ENCODE measurements around the gene C2orf15. TPM values are rescaled to one million over a fixed set of nuclear protein-coding genes. Genes with fewer than 3 reads are reported as not detected.
A peak's percentile ranks its signal among the peaks of the same experiment; 100 is the strongest.

Gene C2orf15
- total RNA-seq, 4 donors from 2014 or later, result 0.40 to 3.3 TPM; not detected in 2

DNA sequence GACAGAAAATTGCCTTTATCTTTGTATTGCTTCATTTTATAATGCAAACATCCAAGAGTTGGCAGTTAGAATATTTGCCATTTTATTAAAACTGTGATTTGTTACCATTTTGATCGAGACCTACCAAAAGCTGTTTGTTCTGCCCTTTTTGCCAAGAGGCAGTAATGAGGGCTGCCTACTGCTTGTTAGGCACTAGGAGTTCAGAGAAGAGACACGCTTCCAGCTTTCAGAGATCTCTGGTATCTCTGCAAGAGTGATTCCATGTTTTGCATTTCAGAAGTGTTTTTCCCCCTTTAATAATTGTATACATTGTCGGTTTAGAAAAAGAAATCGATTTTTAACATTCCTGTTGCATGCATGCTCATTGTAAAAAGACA is 40.1 kb downstream of the C2orf15 start:
- H3K4me3 ChIP-seq, result peak overlapping the region; percentile 87 to 92
- H3K4me1 ChIP-seq, result peaks cover 0 to 53% (median 25%) of the 10 kb centered on the region in 3 donors
- no peaks in the 10 kb centered on the region for H3K27me3 ChIP-seq
- H3K9me3 ChIP-seq, result no peaks in the 10 kb centered on the region
- TF ChIP-seq POLR2A (IDR thresholded peaks at IDR 0.05) (no peak), CTCF (IDR thresholded peaks at IDR 0.05) (no peak), POLR2AphosphoS5 (IDR thresholded peaks at IDR 0.05) (no peak), EP300 (IDR thresholded peaks at IDR 0.05) (no peak)
- H3K27ac ChIP-seq, result peak overlapping the region in 3 of 4 donors; percentile 62 to 81 (median 78)
- no peak for ATAC-seq
- WGBS, 2 donors (ENCODE audit: low coverage in 1 of 2), result 0% methylated on average over 4 of the region's 4 CpGs
- no peaks in the 10 kb centered on the region for H3K36me3 ChIP-seq

GRCh38 chr2:99183025-99183424 is 41.5 kb downstream of the C2orf15 start:
- H3K36me3 ChIP-seq, result peaks cover 0 to 11% of the 10 kb centered on the region in 2 donors
- no peak for TF ChIP-seq CTCF (IDR thresholded peaks at IDR 0.05)
- TF ChIP-seq EP300 (IDR thresholded peaks at IDR 0.05), result no peak
- no peak for TF ChIP-seq POLR2AphosphoS5 (IDR thresholded peaks at IDR 0.05)
- TF ChIP-seq POLR2A (IDR thresholded peaks at IDR 0.05), result no peak
- WGBS, 2 donors (ENCODE audit: low coverage in 1 of 2), result 85 to 100% methylated on average over 1 to 3 of the region's 3 CpGs
- ATAC-seq, result no peak
- no peaks in the 10 kb centered on the region for H3K27me3 ChIP-seq
- H3K4me3 ChIP-seq, result no peak overlapping the region
- no peaks in the 10 kb centered on the region for H3K9me3 ChIP-seq
- no peak overlapping the region for H3K27ac ChIP-seq
- peaks cover 0 to 51% (median 25%) of the 10 kb centered on the region in 3 donors for H3K4me1 ChIP-seq

GRCh38 chr2:99184811-99185210 is 43.3 kb downstream of the C2orf15 start:
- 55 to 98% methylated on average over 4 to 5 of the region's 6 CpGs for WGBS, 2 donors (ENCODE audit: low coverage in 1 of 2)
- no peaks in the 10 kb centered on the region for H3K27me3 ChIP-seq
- TF ChIP-seq POLR2A (IDR thresholded peaks at IDR 0.05), result no peak
- TF ChIP-seq CTCF (IDR thresholded peaks at IDR 0.05), result no peak
- peaks cover 0 to 36% (median 13%) of the 10 kb centered on the region in 3 donors for H3K4me1 ChIP-seq
- H3K36me3 ChIP-seq, result peaks cover 0 to 27% of the 10 kb centered on the region in 2 donors
- no peak overlapping the region for H3K4me3 ChIP-seq
- no peaks in the 10 kb centered on the region for H3K9me3 ChIP-seq
- ATAC-seq, result no peak
- H3K27ac ChIP-seq, result no peak overlapping the region

DNA sequence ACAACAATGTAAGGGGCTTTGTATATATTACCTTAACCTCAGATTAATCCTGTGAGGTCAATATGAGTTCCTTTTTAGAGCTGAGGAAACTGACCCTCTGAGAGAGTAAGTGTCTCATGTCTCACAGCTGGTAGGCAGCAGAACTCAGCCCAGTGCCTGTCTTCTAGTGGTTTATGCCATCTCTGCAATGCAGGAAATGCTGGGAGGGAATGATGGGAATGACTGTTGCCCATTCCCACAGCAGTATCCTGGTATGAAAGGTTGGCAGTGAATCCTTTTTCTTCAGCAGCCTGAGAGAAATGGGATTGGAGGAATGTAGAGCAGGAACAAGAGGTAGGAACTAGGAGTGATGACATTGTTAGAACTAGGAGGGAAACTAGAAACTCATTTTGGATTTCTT is 45.5 kb downstream of the C2orf15 start:
- H3K36me3 ChIP-seq, result peaks cover 0 to 49% of the 10 kb centered on the region in 2 donors

More for the DNA sequence above, 45.5 kb downstream of the C2orf15 start:
- Histone ChIP-seq H3K4me3 (no peak overlapping the region), H3K27me3 (no peaks in the 10 kb centered on the region), H3K9me3 (no peaks in the 10 kb centered on the region), H3K4me1 (peaks cover 0 to 23% (median 6%) of the 10 kb centered on the region in 3 donors), H3K27ac (no peak overlapping the region)
- TF ChIP-seq CTCF (IDR thresholded peaks at IDR 0.05) (no peak), POLR2AphosphoS5 (IDR thresholded peaks at IDR 0.05) (no peak), EP300 (IDR thresholded peaks at IDR 0.05) (no peak), POLR2A (IDR thresholded peaks at IDR 0.05) (no peak)
- ATAC-seq, result no peak
